ENCODE measurements around the gene HCN4. TPM values are rescaled to one million over a fixed set of nuclear protein-coding genes. Genes with fewer than 3 reads are reported as not detected.

HCN4 gene
- total and polyA plus RNA-seq, 2 experiments from 2014 or later = 0.03 TPM; not detected in 1

DNA sequence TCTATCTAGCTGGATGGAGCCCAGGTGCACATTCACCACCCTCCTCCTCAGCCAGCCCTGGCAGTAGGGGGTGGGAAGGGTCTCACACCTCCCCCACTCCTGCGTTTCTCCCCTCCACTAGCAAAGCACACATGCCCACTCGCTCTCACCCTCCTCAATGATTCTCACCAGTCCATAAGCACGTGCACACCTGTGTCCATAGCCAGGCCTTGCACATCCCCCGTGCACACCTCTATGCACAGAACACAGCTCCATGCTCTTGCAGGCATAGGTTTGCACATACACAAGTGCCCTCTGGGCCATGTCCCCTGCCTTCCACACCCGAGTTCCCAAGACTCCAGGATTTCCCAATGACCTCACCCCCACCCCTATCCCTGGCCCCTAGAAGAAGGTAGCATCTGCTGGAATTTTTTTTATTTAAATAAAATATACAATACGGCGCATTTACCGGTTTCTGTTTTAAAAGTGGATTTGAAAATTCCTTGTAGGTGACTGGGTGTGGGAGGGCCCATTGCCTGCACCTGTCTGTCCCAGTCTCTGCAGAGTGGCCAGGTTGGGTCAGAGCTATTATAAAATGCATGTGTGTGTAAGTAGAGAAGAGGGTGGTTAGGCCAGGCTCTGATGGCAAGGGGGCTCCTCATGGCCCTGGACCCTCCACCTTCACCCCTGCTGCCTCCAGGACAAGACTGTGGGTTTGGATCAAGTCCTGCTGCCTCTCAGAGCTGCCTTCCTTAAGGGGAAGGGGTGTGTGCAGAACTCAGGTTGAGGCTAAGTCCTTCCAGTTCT lies 49.1 kb downstream of the HCN4 start:
- WGBS, 2 experiments (ENCODE audit: low coverage in 1 of 2, low lambda C conversion rate in 2 of 2, missing lambda C conversion rate in 2 of 2) = 68 to 69% methylated on average over 8 of the region's 8 CpGs
- no peaks in the 10 kb centered on the region for H3F3A ChIP-seq (ENCODE audit: insufficient read depth)
- no peaks in the 10 kb centered on the region for H3K9me2 ChIP-seq (ENCODE audit: insufficient read depth)
- no peaks in the 10 kb centered on the region for H3K9me3 ChIP-seq (ENCODE audit: low read depth)
- in situ Hi-C loops (cut with MboI) = loop anchor here (10.0 kb wide), 1 partner anchor 65 kb away; no protein-coding TSS in a partner anchor
- no peaks in the 10 kb centered on the region for H4K20me1 ChIP-seq (ENCODE audit: insufficient read depth)
- no peak overlapping the region for H3K27ac ChIP-seq
- no peaks in the 10 kb centered on the region for H3K79me2 ChIP-seq (ENCODE audit: insufficient read depth)
- H3K9ac ChIP-seq = no peak overlapping the region
- H3K4me3 ChIP-seq = no peak overlapping the region
- H2AFZ ChIP-seq = no peak overlapping the region
- no peaks in the 10 kb centered on the region for H3K4me1 ChIP-seq (ENCODE audit: insufficient read depth)
- H3K36me3 ChIP-seq (ENCODE audit: low read depth) = no peaks in the 10 kb centered on the region
- no peak overlapping the region for H3K4me2 ChIP-seq (ENCODE audit: unreplicated experiment)
- no peak for TF ChIP-seq EZH2phosphoT487 (IDR thresholded peaks at IDR 0.05; ENCODE audit: insufficient read depth, low read depth)
- no peak for TF ChIP-seq EZH2 (IDR thresholded peaks at IDR 0.05; ENCODE audit: insufficient read depth, poor library complexity, severe bottlenecking)
- no peak for DNase-seq
- H3K27me3 ChIP-seq (replicated peaks; ENCODE audit: insufficient read depth) = no peaks in the 10 kb centered on the region; the same call in 1 of the 2 replicates

DNA sequence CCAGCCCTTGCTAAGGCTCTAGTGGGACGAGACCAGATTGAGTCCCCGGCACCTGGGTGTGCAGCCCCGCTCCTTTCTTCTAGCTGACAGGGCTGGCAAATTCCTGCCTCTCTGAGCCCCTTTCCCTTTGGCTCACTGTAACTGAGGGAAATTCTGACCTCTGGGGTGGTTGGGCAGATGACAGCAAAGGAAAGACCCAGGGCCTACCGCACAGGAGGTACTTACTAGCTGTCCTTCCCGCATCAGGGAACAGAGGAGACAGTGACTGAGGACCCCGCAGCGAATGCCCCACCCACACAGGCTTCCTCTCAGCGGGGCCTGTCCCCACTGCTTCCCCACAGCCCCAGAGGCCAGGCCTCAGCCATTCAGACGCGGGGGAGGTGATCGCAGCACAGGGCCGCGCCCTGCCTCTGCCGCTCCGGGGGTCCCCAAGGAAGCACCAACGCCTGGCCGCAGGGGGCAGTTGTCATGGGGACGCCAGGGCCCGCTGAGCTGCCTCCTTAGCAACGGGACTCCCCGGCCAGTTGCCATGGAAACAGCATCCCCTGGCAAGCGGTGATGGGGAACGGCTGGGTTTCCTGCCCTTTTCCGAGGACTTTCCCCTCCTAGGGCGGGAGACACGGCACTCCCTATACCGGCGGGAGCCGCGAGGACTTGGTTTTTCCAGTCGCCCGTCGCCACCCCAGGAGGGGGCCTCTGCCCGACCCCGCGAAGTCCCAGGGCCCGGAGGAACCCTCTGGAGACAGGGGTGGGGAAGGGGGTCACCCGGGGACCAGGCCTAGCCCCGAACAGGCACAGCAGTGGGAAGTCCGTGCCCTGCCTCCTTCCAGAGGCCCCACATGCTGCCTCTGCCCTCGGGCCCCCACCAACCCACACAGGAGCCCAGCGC lies 50.1 kb downstream of the HCN4 start:
- H3K79me2 ChIP-seq (ENCODE audit: insufficient read depth) = no peaks in the 10 kb centered on the region
- no peak overlapping the region for H3K4me2 ChIP-seq (ENCODE audit: unreplicated experiment)
- no peaks in the 10 kb centered on the region for H3K9me3 ChIP-seq (ENCODE audit: low read depth)
- DNase-seq = peak; percentile 20
- H3K27me3 ChIP-seq (replicated peaks; ENCODE audit: insufficient read depth) = no peaks in the 10 kb centered on the region; the same call in 1 of the 2 replicates
- H3F3A ChIP-seq (ENCODE audit: insufficient read depth) = no peaks in the 10 kb centered on the region
- no peak overlapping the region for H3K9ac ChIP-seq
- no peaks in the 10 kb centered on the region for H3K9me2 ChIP-seq (ENCODE audit: insufficient read depth)
- no peaks in the 10 kb centered on the region for H3K4me1 ChIP-seq (ENCODE audit: insufficient read depth)
- no peak overlapping the region for H2AFZ ChIP-seq
- no peaks in the 10 kb centered on the region for H3K36me3 ChIP-seq (ENCODE audit: low read depth)
- no peak overlapping the region for H3K4me3 ChIP-seq
- H4K20me1 ChIP-seq (ENCODE audit: insufficient read depth) = no peaks in the 10 kb centered on the region
- no peak overlapping the region for H3K27ac ChIP-seq
- WGBS, 2 experiments (ENCODE audit: low coverage in 1 of 2, low lambda C conversion rate in 2 of 2, missing lambda C conversion rate in 2 of 2) = 16 to 19% methylated on average over 36 to 41 of the region's 42 CpGs
- TF ChIP-seq EZH2phosphoT487 (IDR thresholded peaks at IDR 0.05; ENCODE audit: insufficient read depth, low read depth) (no peak), EZH2 (IDR thresholded peaks at IDR 0.05; ENCODE audit: insufficient read depth, poor library complexity, severe bottlenecking) (no peak)
- in situ Hi-C loops (cut with MboI) = loop anchor here (10.0 kb wide), 1 partner anchor 64 kb away; no protein-coding TSS in a partner anchor

DNA sequence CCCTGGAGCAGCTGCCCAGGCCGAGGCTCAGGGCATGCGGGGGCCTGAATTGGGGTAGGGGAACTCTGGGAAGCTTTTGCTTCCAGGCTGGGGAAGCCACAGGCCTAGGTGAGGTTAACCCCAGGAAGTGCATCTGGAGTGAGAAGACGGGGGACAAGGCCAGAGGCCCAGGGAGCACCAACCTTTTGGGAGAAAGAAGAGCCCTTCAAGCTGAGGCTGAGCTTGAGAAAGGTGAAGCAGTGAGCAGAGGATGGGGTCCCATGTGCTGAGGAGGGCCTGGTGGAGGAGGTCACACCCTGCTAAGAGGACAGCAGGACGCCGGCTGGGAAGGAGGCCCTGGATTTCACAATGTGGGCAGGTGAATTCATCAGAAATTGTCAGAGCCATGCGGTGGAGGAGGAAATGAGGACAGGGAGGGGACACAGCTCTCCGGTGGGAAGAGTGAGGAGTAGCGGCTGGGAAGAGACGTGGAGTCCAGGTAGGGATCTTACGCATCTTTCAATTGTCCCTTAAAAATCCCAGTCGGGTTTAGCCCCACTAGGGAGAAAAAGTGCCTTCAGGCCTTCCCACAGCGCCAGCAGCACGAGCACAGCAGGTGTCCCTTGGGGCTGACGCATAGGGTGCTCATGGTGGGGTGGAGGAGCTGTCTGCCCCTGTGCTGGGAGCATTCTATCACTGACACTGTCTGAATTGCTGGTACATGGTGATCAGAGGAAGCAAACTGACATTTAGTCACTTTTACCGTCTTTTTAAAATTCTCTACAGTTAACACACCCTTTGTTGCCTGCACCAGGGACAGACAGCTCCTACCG lies 50.9 kb downstream of the HCN4 start:
- H3K27me3 ChIP-seq (replicated peaks; ENCODE audit: insufficient read depth) = no peaks in the 10 kb centered on the region; the same call in 1 of the 2 replicates
- no peaks in the 10 kb centered on the region for H3K36me3 ChIP-seq (ENCODE audit: low read depth)
- no peak overlapping the region for H3K4me2 ChIP-seq (ENCODE audit: unreplicated experiment)
- H3K27ac ChIP-seq = no peak overlapping the region
- H4K20me1 ChIP-seq (ENCODE audit: insufficient read depth) = no peaks in the 10 kb centered on the region
- WGBS, 2 experiments (ENCODE audit: low coverage in 1 of 2, low lambda C conversion rate in 2 of 2, missing lambda C conversion rate in 2 of 2) = 64 to 67% methylated on average over 16 of the region's 16 CpGs
- TF ChIP-seq EZH2 (IDR thresholded peaks at IDR 0.05; ENCODE audit: insufficient read depth, poor library complexity, severe bottlenecking) = no peak
- no peak for TF ChIP-seq EZH2phosphoT487 (IDR thresholded peaks at IDR 0.05; ENCODE audit: insufficient read depth, low read depth)
- no peaks in the 10 kb centered on the region for H3K4me1 ChIP-seq (ENCODE audit: insufficient read depth)
- H3K9me2 ChIP-seq (ENCODE audit: insufficient read depth) = no peaks in the 10 kb centered on the region
- no peaks in the 10 kb centered on the region for H3F3A ChIP-seq (ENCODE audit: insufficient read depth)
- H3K79me2 ChIP-seq (ENCODE audit: insufficient read depth) = no peaks in the 10 kb centered on the region
- DNase-seq = no peak
- H3K9me3 ChIP-seq (ENCODE audit: low read depth) = no peaks in the 10 kb centered on the region
- in situ Hi-C loops (cut with MboI) = loop anchor here (10.0 kb wide), 1 partner anchor 63 kb away; no protein-coding TSS in a partner anchor
- no peak overlapping the region for H3K4me3 ChIP-seq
- no peak overlapping the region for H3K9ac ChIP-seq
- no peak overlapping the region for H2AFZ ChIP-seq

DNA sequence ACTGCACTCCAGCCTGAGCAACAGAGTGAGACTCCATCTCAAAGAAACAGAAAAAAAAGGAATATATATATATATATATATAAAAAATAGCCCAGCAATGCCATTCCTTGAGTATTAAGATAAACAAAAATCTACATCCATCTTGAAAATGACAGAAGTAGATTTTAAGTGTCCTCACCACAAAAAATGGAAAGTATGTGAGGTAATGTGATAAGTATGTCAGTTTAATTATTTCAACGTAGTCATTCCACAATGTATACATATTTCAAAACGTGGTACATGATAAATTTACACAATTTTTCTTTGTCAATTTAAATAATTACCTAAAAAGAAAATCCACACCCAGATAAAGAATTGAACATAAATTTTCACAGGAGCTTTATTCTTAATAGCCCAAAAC lies 54.9 kb downstream of the HCN4 start:
- H3K4me2 ChIP-seq (ENCODE audit: unreplicated experiment) = no peak overlapping the region
- TF ChIP-seq EZH2phosphoT487 (IDR thresholded peaks at IDR 0.05; ENCODE audit: insufficient read depth, low read depth) (no peak), EZH2 (IDR thresholded peaks at IDR 0.05; ENCODE audit: insufficient read depth, poor library complexity, severe bottlenecking) (no peak)
- H2AFZ ChIP-seq = no peak overlapping the region
- H3F3A ChIP-seq (ENCODE audit: insufficient read depth) = no peaks in the 10 kb centered on the region
- H3K4me3 ChIP-seq = no peak overlapping the region
- H3K9ac ChIP-seq = no peak overlapping the region
- no peaks in the 10 kb centered on the region for H3K79me2 ChIP-seq (ENCODE audit: insufficient read depth)
- H3K27me3 ChIP-seq (replicated peaks; ENCODE audit: insufficient read depth) = no peaks in the 10 kb centered on the region; the same call in 1 of the 2 replicates
- H3K9me2 ChIP-seq (ENCODE audit: insufficient read depth) = no peaks in the 10 kb centered on the region
- H4K20me1 ChIP-seq (ENCODE audit: insufficient read depth) = no peaks in the 10 kb centered on the region
- 18 to 25% methylated on average over 2 of the region's 2 CpGs for WGBS, 2 experiments (ENCODE audit: low coverage in 1 of 2, low lambda C conversion rate in 2 of 2, missing lambda C conversion rate in 2 of 2)
- no peak overlapping the region for H3K27ac ChIP-seq
- no peaks in the 10 kb centered on the region for H3K4me1 ChIP-seq (ENCODE audit: insufficient read depth)
- H3K36me3 ChIP-seq (ENCODE audit: low read depth) = no peaks in the 10 kb centered on the region
- in situ Hi-C loops (cut with MboI) = loop anchor here (10.0 kb wide), 1 partner anchor 59 kb away; no protein-coding TSS in a partner anchor
- DNase-seq = no peak
- no peaks in the 10 kb centered on the region for H3K9me3 ChIP-seq (ENCODE audit: low read depth)
